K562 (cell line): ENCODE data around the gene KPNA4.
"Not testable (repeated sequence)": the region's sequence is repeated elsewhere in the genome, so short reads cannot be mapped to it uniquely, and the experiment has no call there.

Source experiments
- BRD4 ChIP-seq: fragments of 200-600 bp; sonication (generic); IDR thresholded peaks from 2 replicates; pipeline ENCODE4 v1.6.1; 2017; ENCODE audit warnings: inconsistent platforms
- CTCF ChIP-seq, 3 experiments: IDR thresholded peaks in 2 of 3; conservative IDR thresholded peaks in 1 of 3; 2 replicates each; pipeline ENCODE4 v1.5.1; 2011 to 2012; ENCODE audit warnings: low read length in 3 of 3, mild to moderate bottlenecking in 3 of 3, control low read depth in 2 of 3, improper control_type of control experiment in 1 of 3, inconsistent platforms in 1 of 3, low read depth in 1 of 3, mixed read lengths in 1 of 3, moderate library complexity in 1 of 3; ENCODE audit not compliant: insufficient read depth in 2 of 3
- EZH2 ChIP-seq: IDR thresholded peaks from 2 replicates; pipeline ENCODE4 v1.6.1; 2012; ENCODE audit warnings: low read depth, mild to moderate bottlenecking, inconsistent platforms, low read length, borderline replicate concordance
- NR1H2 ChIP-seq: sonication (generic); formaldehyde crosslinking; IDR thresholded peaks from 2 replicates; pipeline ENCODE4 v1.4.0; 2020; ENCODE audit warnings: mild to moderate bottlenecking, missing genetic modification reagents
- TFE3 ChIP-seq: fragments of 450-650 bp; formaldehyde crosslinking; IDR thresholded peaks from 2 replicates; pipeline ENCODE4 v1.4.0; 2020; ENCODE audit warnings: mild to moderate bottlenecking, mixed read lengths

- TF ChIP-seq TFE3 (CRISPR knock-in tag); EZH2; CTCF (IDR thresholded peaks at IDR 0.05 in 2 of 3, conservative IDR thresholded peaks at IDR 0.05 in 1 of 3; ENCODE audit: insufficient read depth in 2 of 3, low read depth in 1 of 3, low read length in 3 of 3); BRD4; NR1H2 (CRISPR knock-in tag): not testable (repeated sequence)
Observed at GRCh38 chr3:160452251-160452650, 113.1 kb downstream of the KPNA4 start.
